Measurements from ENCODE around the gene PKN1. TPM values are rescaled to one million over a fixed set of nuclear protein-coding genes. Genes with fewer than 3 reads are reported as not detected.

PKN1 gene
- total and polyA plus RNA-seq, 9 of the 15 experiments (the other 6 are each of a cell fraction or from before 2014, with no cell fraction given): 0.30 to 228 (median 77.5) TPM

GRCh38 chr19:14472202-14472938, 39.3 kb downstream of the PKN1 start (continued):
- TF ChIP-seq MGA (IDR thresholded peaks at IDR 0.05) (peak; percentile 85), SMAD2 (IDR thresholded peaks at IDR 0.05; ENCODE audit: low read depth, low read length) (no peak), HDAC8 (tag; IDR thresholded peaks at IDR 0.05) (no peak), ETS1 (conservative IDR thresholded peaks at IDR 0.05; ENCODE audit: control insufficient read depth, low read depth, low read length) (0 out of 2 replicates have a peak, but pooled peaks have one; percentile 20), BCLAF1 (IDR thresholded peaks at IDR 0.05; ENCODE audit: borderline replicate concordance in 1 of 2, control insufficient read depth in 1 of 2, low read depth in 2 of 2, low read length in 1 of 2) (no peak), JUN (IDR thresholded peaks at IDR 0.05; ENCODE audit: borderline replicate concordance, low read depth, low read length) (no peak), JUN (CRISPR knock-in tag; IDR thresholded peaks at IDR 0.05; ENCODE audit: borderline replicate concordance) (no peak), CREB3L1 (IDR thresholded peaks at IDR 0.05; ENCODE audit: borderline replicate concordance, low read depth) (0 out of 2 replicates have a peak, but pooled peaks have one; percentile 26)
